Esophagus muscularis mucosa (tissue), 4 donors: ENCODE results near the gene PLXNB1.

Source experiments
- EP300 ChIP-seq: sonication (generic); formaldehyde crosslinking; IDR thresholded peaks from one replicate; pipeline ENCODE4 v1.6.1; 2017; ENCODE audit warnings: antibody characterized with exemption
- POLR2A ChIP-seq: fragments of 450-650 bp; IDR thresholded peaks from one replicate; pipeline ENCODE4 v1.6.1; 2017; ENCODE audit warnings: antibody characterized with exemption, moderate library complexity, mild to moderate bottlenecking, low read depth
- POLR2AphosphoS5 ChIP-seq, 2 donors: sonication (generic); formaldehyde crosslinking; IDR thresholded peaks; one replicate each; pipeline ENCODE4 v1.6.1; 2017; ENCODE audit warnings: antibody characterized with exemption in 2 of 2
- TF ChIP-seq, protein P1 (sequence below), 3 experiments: fragments of 200-600 bp in 2 of 3; fragments of 450-650 bp in 1 of 3; sonication (generic) in 2 of 3; IDR thresholded peaks; one replicate each; pipeline ENCODE4 v1.5.1; 2017 to 2019; ENCODE audit warnings: antibody characterized with exemption in 3 of 3, mild to moderate bottlenecking in 2 of 3, moderate library complexity in 1 of 3

GRCh38 chr3:48413086-48413485, 16.8 kb downstream of the PLXNB1 start:
- TF ChIP-seq POLR2AphosphoS5 (IDR thresholded peaks at IDR 0.05), result no peak
- TF ChIP-seq, protein P1, sequence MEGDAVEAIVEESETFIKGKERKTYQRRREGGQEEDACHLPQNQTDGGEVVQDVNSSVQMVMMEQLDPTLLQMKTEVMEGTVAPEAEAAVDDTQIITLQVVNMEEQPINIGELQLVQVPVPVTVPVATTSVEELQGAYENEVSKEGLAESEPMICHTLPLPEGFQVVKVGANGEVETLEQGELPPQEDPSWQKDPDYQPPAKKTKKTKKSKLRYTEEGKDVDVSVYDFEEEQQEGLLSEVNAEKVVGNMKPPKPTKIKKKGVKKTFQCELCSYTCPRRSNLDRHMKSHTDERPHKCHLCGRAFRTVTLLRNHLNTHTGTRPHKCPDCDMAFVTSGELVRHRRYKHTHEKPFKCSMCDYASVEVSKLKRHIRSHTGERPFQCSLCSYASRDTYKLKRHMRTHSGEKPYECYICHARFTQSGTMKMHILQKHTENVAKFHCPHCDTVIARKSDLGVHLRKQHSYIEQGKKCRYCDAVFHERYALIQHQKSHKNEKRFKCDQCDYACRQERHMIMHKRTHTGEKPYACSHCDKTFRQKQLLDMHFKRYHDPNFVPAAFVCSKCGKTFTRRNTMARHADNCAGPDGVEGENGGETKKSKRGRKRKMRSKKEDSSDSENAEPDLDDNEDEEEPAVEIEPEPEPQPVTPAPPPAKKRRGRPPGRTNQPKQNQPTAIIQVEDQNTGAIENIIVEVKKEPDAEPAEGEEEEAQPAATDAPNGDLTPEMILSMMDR (IDR thresholded peaks at IDR 0.05), result no peak
- no peak for TF ChIP-seq EP300
- no peak for TF ChIP-seq POLR2A
